Measurements from ENCODE around the gene LCN15. TPM values are rescaled to one million over a fixed set of nuclear protein-coding genes. Genes with fewer than 3 reads are reported as not detected.

LCN15 gene
- total and polyA plus RNA-seq, 2 of the 13 experiments (the other 11 are each of a cell fraction or from before 2014, with no cell fraction given): 1.3 to 53.7 TPM

- DNase-seq (ENCODE audit: low spot score): no peak
- Histone ChIP-seq H3K4me1 (ENCODE audit: insufficient read depth, low read length) (peaks cover 23% of the 10 kb centered on the region), H2AFZ (ENCODE audit: low read length) (no peak overlapping the region), H3K4me2 (ENCODE audit: low read depth, low read length) (no peak overlapping the region), H3K9ac (ENCODE audit: insufficient read depth, low read depth, low read length) (no peak overlapping the region), H3K79me2 (ENCODE audit: insufficient read depth, low read length) (no peaks in the 10 kb centered on the region), H3K27ac (ENCODE audit: extremely low read length, insufficient read depth, low read length) (no peak overlapping the region), H3K36me3 (replicated peaks in 1 of 2; ENCODE audit: control insufficient read depth in 1 of 2, insufficient read depth in 2 of 2, low read length in 2 of 2) (no peaks in the 10 kb centered on the region), H3K27me3 (ENCODE audit: control insufficient read depth in 1 of 2, insufficient read depth in 2 of 2, low read length in 2 of 2) (peaks cover 27 to 81% of the 10 kb centered on the region in 2 experiments), H3K9me3 (ENCODE audit: low read length) (no peaks in the 10 kb centered on the region), H4K20me1 (ENCODE audit: insufficient read depth, low read length) (no peaks in the 10 kb centered on the region), H3K4me3 (replicated peaks in 1 of 3; ENCODE audit: insufficient read depth in 1 of 3, low read depth in 2 of 3, low read length in 3 of 3) (no peak overlapping the region)
- no peak for FAIRE-seq
- intact Hi-C loops (cut with micrococcal nuclease; ENCODE audit: unreplicated experiment) (no loop called here), in situ Hi-C loops (cut with HindIII; ENCODE audit: extremely low pct_ligation_motif_present, low pct_unique_long_range_greater_than_20kb) (no loop called here)
- no TSS peak for BruUV-seq (replicated peaks)
- 28% methylated on average over 13 of the region's 23 CpGs for WGBS (ENCODE audit: low lambda C conversion rate)
- ChIA-PET POLR2A (interaction anchor here (5.2 kb wide), 1 partner anchor 17 kb away, joined by 27 read pairs; no protein-coding TSS in a partner anchor), CTCF (ENCODE audit: low intra/inter-chr PET ratio, low total read pairs) (no interaction called here)
- TF ChIP-seq RBFOX2 (IDR thresholded peaks at IDR 0.05; ENCODE audit: low read depth, low read length) (no peak), SNAPC2 (CRISPR knock-in tag; IDR thresholded peaks at IDR 0.05) (no peak), EZH2 (conservative IDR thresholded peaks at IDR 0.05; ENCODE audit: low read depth, low read length) (0 out of 2 replicates have a peak, but pooled peaks have one; percentile 49)
- ATAC-seq: no peak
Observed at GRCh38 chr9:136745389-136746154, 18.7 kb downstream of the LCN15 start.

GRCh38 chr9:136744773-136745172, 19.5 kb downstream of the LCN15 start:
- Histone ChIP-seq H3K27ac (ENCODE audit: extremely low read length, insufficient read depth, low read length) (no peak overlapping the region), H4K20me1 (ENCODE audit: insufficient read depth, low read length) (no peaks in the 10 kb centered on the region), H3K79me2 (ENCODE audit: insufficient read depth, low read length) (no peaks in the 10 kb centered on the region), H3K4me2 (ENCODE audit: low read depth, low read length) (no peak overlapping the region), H2AFZ (ENCODE audit: low read length) (no peak overlapping the region), H3K27me3 (ENCODE audit: control insufficient read depth in 1 of 2, insufficient read depth in 2 of 2, low read length in 2 of 2) (peaks cover 29 to 89% of the 10 kb centered on the region in 2 experiments), H3K36me3 (replicated peaks in 1 of 2; ENCODE audit: control insufficient read depth in 1 of 2, insufficient read depth in 2 of 2, low read length in 2 of 2) (no peaks in the 10 kb centered on the region), H3K4me1 (ENCODE audit: insufficient read depth, low read length) (peaks cover 25% of the 10 kb centered on the region), H3K9me3 (ENCODE audit: low read length) (no peaks in the 10 kb centered on the region), H3K4me3 (replicated peaks in 1 of 3; ENCODE audit: insufficient read depth in 1 of 3, low read depth in 2 of 3, low read length in 3 of 3) (no peak overlapping the region), H3K9ac (ENCODE audit: insufficient read depth, low read depth, low read length) (no peak overlapping the region)
- no peak for FAIRE-seq
- intact Hi-C loops (cut with micrococcal nuclease; ENCODE audit: unreplicated experiment) (no loop called here), in situ Hi-C loops (cut with HindIII; ENCODE audit: extremely low pct_ligation_motif_present, low pct_unique_long_range_greater_than_20kb) (no loop called here)
- CTCF ChIA-PET (ENCODE audit: low intra/inter-chr PET ratio, low total read pairs): no interaction called here
- POLR2A ChIA-PET: interaction anchor here (5.2 kb wide), 1 partner anchor 16 kb away, joined by 27 read pairs; no protein-coding TSS in a partner anchor
- no peak for TF ChIP-seq TRIM24 (CRISPR knock-in tag; IDR thresholded peaks at IDR 0.05)
- TF ChIP-seq CREBL2 (CRISPR knock-in tag; IDR thresholded peaks at IDR 0.05; ENCODE audit: borderline replicate concordance): no peak
- TF ChIP-seq FOSL2 (CRISPR knock-in tag; IDR thresholded peaks at IDR 0.05): no peak
- no peak for TF ChIP-seq RFXANK (CRISPR knock-in tag; IDR thresholded peaks at IDR 0.05)
- no peak for TF ChIP-seq MEIS1 (CRISPR knock-in tag; IDR thresholded peaks at IDR 0.05; ENCODE audit: borderline replicate concordance)
- TF ChIP-seq, protein P1, sequence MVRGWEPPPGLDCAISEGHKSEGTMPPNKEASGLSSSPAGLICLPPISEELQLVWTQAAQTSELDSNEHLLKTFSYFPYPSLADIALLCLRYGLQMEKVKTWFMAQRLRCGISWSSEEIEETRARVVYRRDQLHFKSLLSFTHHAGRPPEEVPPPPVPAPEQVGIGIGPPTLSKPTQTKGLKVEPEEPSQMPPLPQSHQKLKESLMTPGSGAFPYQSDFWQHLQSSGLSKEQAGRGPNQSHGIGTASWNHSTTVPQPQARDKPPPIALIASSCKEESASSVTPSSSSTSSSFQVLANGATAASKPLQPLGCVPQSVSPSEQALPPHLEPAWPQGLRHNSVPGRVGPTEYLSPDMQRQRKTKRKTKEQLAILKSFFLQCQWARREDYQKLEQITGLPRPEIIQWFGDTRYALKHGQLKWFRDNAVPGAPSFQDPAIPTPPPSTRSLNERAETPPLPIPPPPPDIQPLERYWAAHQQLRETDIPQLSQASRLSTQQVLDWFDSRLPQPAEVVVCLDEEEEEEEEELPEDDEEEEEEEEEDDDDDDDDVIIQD (CRISPR knock-in tag; IDR thresholded peaks at IDR 0.05; ENCODE audit: low read depth): no peak
- no peak for TF ChIP-seq ZNF354B (CRISPR knock-in tag; IDR thresholded peaks at IDR 0.05)
- no peak for TF ChIP-seq ZNF747 (CRISPR knock-in tag; IDR thresholded peaks at IDR 0.05; ENCODE audit: borderline replicate concordance)
- no peak for DNase-seq (ENCODE audit: low spot score)
- ATAC-seq: no peak
- BruUV-seq (replicated peaks): no TSS peak
- WGBS (ENCODE audit: low lambda C conversion rate): 43% methylated on average over 4 of the region's 18 CpGs
